ENCODE measurements around the gene ZAR1L. TPM values are rescaled to one million over a fixed set of nuclear protein-coding genes. Genes with fewer than 3 reads are reported as not detected.
"Not testable (repeated sequence)": the region's sequence is repeated elsewhere in the genome, so short reads cannot be mapped to it uniquely, and the experiment has no call there.

The ZAR1L gene
- polyA plus RNA-seq (2012; ENCODE audit: insufficient read depth, insufficient read length), result not detected

GRCh38 chr13:32315238-32316027 is at the start of gene ZAR1L, which contains the start of gene BRCA2:
TSS of gene ZAR1L (minus strand) at chr13:32315363. CDS start at chr13:32311925, 3,438 bp downstream.
TSS of gene BRCA2 (plus strand) at chr13:32315508. CDS start at chr13:32316461, 953 bp downstream.
- peak; percentile 84 for DNase-seq (ENCODE audit: low read depth, low spot score)
- H3K4me3 ChIP-seq (ENCODE audit: low read length), result peak within 1 kb of the TSS; percentile 72

- DNase-seq (ENCODE audit: low read depth, low spot score), result no peak
- no peak overlapping the region for H3K4me3 ChIP-seq (ENCODE audit: low read length)
Measured at GRCh38 chr13:32362574-32362973, 47.4 kb upstream of the ZAR1L start.

- not testable (repeated sequence) for H3K4me3 ChIP-seq (ENCODE audit: low read length); DNase-seq (ENCODE audit: low read depth, low spot score)
Measured at GRCh38 chr13:32355935-32356334, 40.8 kb upstream of the ZAR1L start.

GRCh38 chr13:32354040-32354439 is 38.9 kb upstream of the ZAR1L start:
- no peak overlapping the region for H3K4me3 ChIP-seq (ENCODE audit: low read length)
- DNase-seq (ENCODE audit: low read depth, low spot score), result no peak

- not testable (repeated sequence) for DNase-seq (ENCODE audit: low read depth, low spot score); H3K4me3 ChIP-seq (ENCODE audit: low read length)
Measured at GRCh38 chr13:32350839-32351441, 35.8 kb upstream of the ZAR1L start.

GRCh38 chr13:32347651-32348050 is 32.5 kb upstream of the ZAR1L start:
- DNase-seq (ENCODE audit: low read depth, low spot score), result no peak

GRCh38 chr13:32340914-32341313 is 25.8 kb upstream of the ZAR1L start:
- DNase-seq (ENCODE audit: low read depth, low spot score), result no peak
- H3K4me3 ChIP-seq (ENCODE audit: low read length), result no peak overlapping the region

More at GRCh38 chr13:32347651-32348050, 32.5 kb upstream of the ZAR1L start:
- H3K4me3 ChIP-seq (ENCODE audit: low read length), result no peak overlapping the region

- no peak overlapping the region for H3K4me3 ChIP-seq (ENCODE audit: low read length)
- no peak for DNase-seq (ENCODE audit: low read depth, low spot score)
Measured at GRCh38 chr13:32334671-32335070, 19.5 kb upstream of the ZAR1L start.

- no peak for DNase-seq (ENCODE audit: low read depth, low spot score)
- H3K4me3 ChIP-seq (ENCODE audit: low read length), result no peak overlapping the region
Measured at GRCh38 chr13:32330441-32330840, 15.3 kb upstream of the ZAR1L start.

GRCh38 chr13:32323912-32324311 is 8.7 kb upstream of the ZAR1L start:
- no peak overlapping the region for H3K4me3 ChIP-seq (ENCODE audit: low read length)
- no peak for DNase-seq (ENCODE audit: low read depth, low spot score)

- no peak for DNase-seq (ENCODE audit: low read depth, low spot score)
- no peak overlapping the region for H3K4me3 ChIP-seq (ENCODE audit: low read length)
Measured at GRCh38 chr13:32320528-32320927, 5.4 kb upstream of the ZAR1L start.

- DNase-seq (ENCODE audit: low read depth, low spot score), result no peak
- H3K4me3 ChIP-seq (ENCODE audit: low read length), result no peak overlapping the region
Measured at GRCh38 chr13:32317716-32318465, 2.7 kb upstream of the ZAR1L start.

GRCh38 chr13:32316501-32316900 is 1.3 kb upstream of the ZAR1L start:
- peak overlapping the region; percentile 72 for H3K4me3 ChIP-seq (ENCODE audit: low read length)
- no peak for DNase-seq (ENCODE audit: low read depth, low spot score)

- no peak for DNase-seq (ENCODE audit: low read depth, low spot score)
- H3K4me3 ChIP-seq (ENCODE audit: low read length), result peak overlapping the region; percentile 72
Measured at GRCh38 chr13:32316028-32316339, 821 bp upstream of the ZAR1L start.

- peak overlapping the region; percentile 72 for H3K4me3 ChIP-seq (ENCODE audit: low read length)
- DNase-seq (ENCODE audit: low read depth, low spot score), result peak; percentile 66
Measured at GRCh38 chr13:32314271-32315237, 609 bp downstream of the ZAR1L start.

GRCh38 chr13:32311188-32311897 is 3.8 kb downstream of the ZAR1L start:
- DNase-seq (ENCODE audit: low read depth, low spot score), result no peak
- no peak overlapping the region for H3K4me3 ChIP-seq (ENCODE audit: low read length)

GRCh38 chr13:32310134-32310706 is 4.9 kb downstream of the ZAR1L start:
- no peak overlapping the region for H3K4me3 ChIP-seq (ENCODE audit: low read length)
- peak; percentile 69 for DNase-seq (ENCODE audit: low read depth, low spot score)
